Fibroblast of peridontal ligament (primary cell): ENCODE data around the gene UBAC2.
A peak's percentile ranks its signal among the peaks of the same experiment; 100 is the strongest.

ENCODE experiments used
- DNase-seq: peaks from one replicate; pipeline ENCODE4 v3.0.0-alpha.2; 2010; ENCODE audit errors: extremely low read depth

UBAC2 gene

DNA sequence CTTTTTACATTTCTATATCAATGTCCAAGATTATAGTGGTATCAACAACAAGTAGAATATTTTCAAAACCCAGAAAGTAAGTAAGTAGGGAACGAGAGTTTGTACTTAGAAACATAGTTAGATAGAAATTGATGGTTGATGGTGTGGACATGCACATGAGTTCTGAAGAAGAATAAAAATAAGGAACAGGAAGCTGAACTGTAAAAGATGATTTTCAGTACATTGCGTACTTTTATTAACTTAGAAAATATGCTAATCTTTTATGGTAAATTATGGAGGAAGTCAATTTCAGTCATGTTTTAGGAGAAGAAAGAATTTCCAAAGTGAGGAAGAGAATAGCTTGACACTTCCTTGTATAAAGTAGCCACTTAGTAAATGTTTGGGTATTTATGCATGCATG lies 69.9 kb downstream of the UBAC2 start:
- no peak for DNase-seq

DNA sequence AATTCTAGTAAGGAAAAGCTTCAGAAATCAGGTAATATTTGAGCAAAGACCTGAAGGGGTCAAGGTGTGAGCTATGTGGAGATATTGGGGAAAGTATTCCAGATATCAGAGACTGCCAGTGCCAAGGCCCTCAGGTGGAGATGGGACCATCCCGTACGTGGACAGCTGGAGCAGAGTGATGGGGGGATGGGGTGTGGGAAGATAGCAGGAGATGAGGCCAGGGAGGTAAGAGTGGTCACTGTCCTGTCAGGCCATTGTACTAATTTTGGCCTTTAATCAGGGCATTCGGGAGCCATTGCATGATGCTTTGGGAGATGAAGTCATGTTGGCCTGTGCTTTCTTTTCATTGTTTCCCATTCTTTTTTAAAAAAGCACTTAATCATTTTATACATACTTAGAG lies 70.6 kb downstream of the UBAC2 start:
- no peak for DNase-seq

- DNase-seq: no peak
Observed at GRCh38 chr13:99272481-99272880, 71.8 kb downstream of the UBAC2 start.

GRCh38 chr13:99273128-99273527 lies 72.5 kb downstream of the UBAC2 start:
- no peak for DNase-seq

DNA sequence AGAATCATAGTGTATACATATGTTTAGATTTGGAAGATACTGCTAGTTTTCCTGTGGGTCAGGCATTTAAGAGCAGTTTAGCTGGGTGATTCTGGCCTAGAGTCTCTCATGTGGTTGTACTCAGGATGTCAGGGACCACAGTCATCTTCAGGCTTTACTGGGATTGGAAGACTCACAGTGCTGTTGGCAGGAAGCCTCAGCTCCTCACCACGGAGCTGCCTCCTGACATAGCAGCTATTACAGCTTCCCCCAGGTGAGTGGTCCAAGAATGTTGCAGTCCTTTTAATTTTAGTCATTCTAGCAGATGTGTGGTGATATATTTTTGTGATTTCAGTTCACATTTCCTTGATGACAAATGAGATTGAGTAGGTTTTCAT lies 74.4 kb downstream of the UBAC2 start:
- peak; percentile 56 for DNase-seq

- no peak for DNase-seq
Observed at GRCh38 chr13:99276706-99277105, 76.1 kb downstream of the UBAC2 start.

DNA sequence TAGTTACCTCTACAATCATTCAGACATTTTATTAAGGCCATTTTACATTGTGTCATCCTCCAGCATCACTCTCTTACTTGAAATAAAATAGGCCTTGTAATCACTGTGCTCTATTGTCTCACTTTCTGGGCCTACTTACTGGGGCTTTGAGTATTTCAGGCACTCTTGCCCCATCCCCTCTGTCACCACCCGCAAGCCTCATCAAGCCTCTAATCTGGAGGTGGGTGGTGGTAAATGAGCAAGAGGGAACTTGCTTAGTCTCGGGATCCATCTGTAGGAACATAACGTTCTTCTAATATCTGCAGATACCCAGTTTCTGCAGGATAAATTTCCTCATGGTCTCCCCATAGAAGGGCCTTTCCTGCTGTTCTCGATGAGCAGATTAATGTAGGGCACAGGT lies 77.0 kb downstream of the UBAC2 start:
- no peak for DNase-seq

DNA sequence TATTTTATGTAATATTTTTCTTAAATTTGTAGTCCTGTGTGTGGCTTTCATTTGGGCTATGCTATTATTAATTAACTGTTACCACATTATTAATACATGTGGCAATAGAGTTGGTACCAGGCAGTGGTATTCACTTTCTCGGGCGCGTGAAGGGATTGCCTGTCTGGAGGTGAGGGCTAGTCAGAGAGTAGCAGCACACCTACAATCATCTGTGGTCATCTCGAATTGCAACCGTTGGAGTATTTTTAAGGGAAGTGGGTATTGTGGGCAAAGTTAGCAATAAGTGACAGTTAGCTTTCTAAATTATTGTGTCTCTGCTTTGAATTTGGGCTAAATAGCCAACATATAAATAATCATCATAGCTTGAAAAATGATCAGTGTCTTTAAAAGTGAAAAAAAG lies 77.5 kb downstream of the UBAC2 start:
- no peak for DNase-seq

- DNase-seq: no peak
Observed at GRCh38 chr13:99278843-99279242, 78.2 kb downstream of the UBAC2 start.

DNA sequence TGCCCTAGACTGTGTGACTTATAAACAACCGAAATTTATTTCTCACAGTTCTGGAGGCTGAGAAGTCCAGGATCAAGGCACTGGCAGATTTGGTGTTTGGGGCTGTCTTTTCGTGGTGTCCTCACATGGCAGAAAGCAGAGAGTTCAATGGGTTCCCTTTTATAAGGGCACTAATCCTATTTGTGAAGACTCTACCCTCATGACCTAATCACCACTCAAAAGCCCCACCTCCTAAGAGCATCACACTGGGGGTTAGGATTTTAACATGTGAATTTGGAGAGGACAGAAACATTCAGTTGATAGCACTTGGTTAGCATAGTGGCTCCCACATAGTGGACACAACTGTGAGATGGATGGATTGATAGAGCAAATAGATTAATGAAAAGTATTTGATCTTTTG lies 79.0 kb downstream of the UBAC2 start:
- DNase-seq: no peak

DNA sequence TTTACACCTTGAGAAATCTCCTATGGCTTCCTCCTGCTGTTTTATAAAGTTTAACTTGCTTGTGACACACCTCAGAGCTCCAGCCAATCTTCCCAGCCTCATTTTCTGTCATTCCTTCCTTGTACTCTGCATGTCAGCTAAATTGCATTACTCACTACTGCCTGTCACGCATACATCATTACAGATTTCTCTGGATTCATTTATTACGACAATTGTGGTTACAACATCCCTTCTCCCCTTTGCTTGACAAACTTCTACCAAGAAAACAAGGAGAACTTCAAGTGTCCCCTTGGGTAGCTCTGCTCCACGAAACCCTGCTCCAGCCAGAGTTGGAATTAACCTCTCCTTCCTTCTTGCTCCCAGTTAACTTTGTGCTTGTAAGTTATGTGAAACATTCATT lies 79.5 kb downstream of the UBAC2 start:
- DNase-seq: peak; percentile 73

GRCh38 chr13:99281811-99282263 lies 81.2 kb downstream of the UBAC2 start:
- DNase-seq: peak; percentile 37

GRCh38 chr13:99282264-99283231 lies 81.9 kb downstream of the UBAC2 start:
- DNase-seq: peak; percentile 77

- DNase-seq: no peak
Observed at GRCh38 chr13:99285432-99286182, 85.0 kb downstream of the UBAC2 start.

DNA sequence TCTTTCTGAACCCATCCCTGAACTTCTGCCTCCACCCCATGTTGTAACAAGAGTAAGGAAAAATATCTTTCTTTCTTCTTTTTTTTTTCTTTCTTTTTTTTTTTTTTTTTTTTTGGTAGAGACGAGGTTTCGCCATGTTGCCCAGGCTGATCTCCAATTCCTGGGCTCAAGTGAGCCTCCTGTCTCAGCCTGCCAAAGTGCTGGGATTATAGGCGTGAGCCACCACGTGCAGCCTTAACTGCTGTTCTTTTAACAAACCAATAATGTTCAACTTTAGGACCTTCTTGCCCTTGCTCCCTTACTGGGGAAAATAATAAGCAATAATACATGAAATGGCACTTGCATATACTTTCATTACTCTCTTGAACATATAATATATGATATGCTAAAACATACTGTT lies 86.9 kb downstream of the UBAC2 start:
- DNase-seq: no peak

DNA sequence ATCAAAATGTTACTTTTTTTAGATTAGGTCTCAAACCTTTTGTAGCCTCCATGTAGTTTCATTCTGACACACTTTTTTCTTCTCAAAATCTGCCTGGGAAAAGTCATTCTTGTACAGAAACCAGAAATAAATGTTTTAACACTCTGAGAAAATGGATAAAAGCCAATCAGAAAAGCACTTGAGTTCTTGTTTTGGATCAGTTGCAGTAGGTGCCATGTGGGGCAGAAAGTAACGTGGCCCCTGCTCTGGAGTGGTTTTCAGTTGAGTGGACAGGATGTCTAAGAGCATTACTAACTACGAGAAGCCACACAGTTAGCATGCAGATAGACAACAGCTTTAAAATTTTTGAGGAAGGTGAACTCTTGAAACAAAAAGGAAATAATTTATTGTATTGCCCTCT lies 87.4 kb downstream of the UBAC2 start:
- DNase-seq: no peak

DNA sequence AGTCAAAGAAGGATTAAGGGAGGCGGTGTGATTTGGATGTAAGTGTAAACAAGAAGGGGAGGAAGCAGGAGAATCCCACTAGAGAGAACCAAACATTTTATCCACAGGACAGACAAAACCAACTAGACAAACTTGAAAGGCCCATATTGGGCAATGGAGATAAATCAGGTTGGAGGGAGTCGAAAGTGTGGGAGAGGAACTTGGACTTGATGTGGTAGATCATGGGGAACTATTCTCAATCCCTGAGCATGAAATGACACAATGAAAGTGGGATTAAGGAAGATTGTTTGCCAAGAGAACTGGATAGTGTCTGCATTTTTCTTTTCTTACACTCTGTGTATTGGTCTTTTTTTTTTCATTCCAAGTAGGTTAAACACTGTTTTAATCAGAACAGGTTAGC lies 88.6 kb downstream of the UBAC2 start:
- no peak for DNase-seq

GRCh38 chr13:99289674-99290337 lies 89.2 kb downstream of the UBAC2 start:
- DNase-seq: no peak

DNA sequence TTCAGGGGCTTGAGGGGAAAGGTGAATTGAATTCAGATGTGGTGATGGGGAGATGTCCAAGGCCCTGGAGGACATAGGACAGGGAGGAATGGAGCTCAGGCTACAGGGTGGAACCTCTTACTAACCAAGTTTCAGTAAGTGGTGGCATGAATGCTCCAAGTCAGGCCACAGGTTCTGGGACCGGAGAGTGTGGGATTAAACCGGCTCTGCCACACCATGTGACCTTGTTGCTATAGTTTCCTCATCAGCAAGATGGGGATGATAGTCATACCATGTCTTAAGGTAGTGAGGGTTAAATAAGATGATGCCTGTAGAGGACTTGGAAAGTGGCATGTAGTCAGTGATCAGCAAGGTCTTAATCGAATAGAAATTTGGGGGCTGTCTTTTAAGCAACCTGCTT lies 90.2 kb downstream of the UBAC2 start:
- DNase-seq: no peak

DNA sequence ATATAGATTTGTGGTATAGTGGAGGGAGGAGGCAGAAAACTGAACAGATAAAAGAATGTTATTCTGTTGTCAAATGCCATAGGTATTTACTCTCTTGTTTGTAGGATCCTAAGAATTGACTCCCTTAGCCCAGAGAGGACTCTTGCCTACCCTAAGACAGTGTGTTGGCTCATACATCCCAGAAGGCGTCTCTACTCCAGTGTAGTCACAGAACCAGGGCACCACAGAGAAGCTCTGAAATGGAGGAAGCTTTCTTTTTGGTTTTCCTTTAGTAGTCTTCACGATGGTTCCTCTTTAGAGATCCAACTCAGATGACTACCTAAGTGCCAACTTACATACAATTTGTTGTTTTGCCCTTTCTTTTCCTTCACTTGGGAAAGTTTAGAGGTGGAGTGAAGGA lies 92.5 kb downstream of the UBAC2 start:
- no peak for DNase-seq

GRCh38 chr13:99294198-99294597 lies 93.5 kb downstream of the UBAC2 start:
- no peak for DNase-seq

DNA sequence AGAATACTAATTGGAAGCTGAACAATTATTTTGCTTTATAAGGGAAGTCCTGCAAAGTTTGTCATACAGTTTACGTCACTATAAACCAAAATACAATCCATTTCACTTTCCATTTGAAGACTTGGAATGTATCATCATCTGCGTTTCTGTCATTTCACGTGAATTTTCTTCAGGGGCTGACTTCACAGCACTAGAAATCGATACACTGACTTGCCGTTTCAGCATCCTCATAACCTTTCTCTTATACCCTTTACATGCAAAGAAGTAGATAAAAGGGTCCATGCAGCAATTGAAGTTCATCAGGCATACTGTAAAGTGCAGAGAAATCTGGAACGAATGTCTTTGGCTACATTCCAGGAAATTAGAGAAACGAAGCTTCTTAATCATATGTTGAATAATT lies 94.3 kb downstream of the UBAC2 start:
- no peak for DNase-seq
